CD4-positive, alpha-beta memory T cell (primary cell): ENCODE measurements around the gene CST4. TPM values are rescaled to one million over a fixed set of nuclear protein-coding genes. Genes with fewer than 3 reads are reported as not detected.
A peak's percentile ranks its signal among the peaks of the same experiment; 100 is the strongest.
"Not testable (repeated sequence)": the region's sequence is repeated elsewhere in the genome, so short reads cannot be mapped to it uniquely, and the experiment has no call there.

Experiments
- CTCF ChIA-PET: fragments of 350-600 bp; sonication (Branson Sonifier 250); formaldehyde crosslinking; loops from one replicate; lab custom pipeline; 2021; ENCODE audit warnings: inconsistent platforms; ENCODE audit not compliant: partially characterized antibody; lab: Charles Lee
- POLR2A ChIA-PET: fragments of 350-600 bp; sonication (Branson Sonifier 250); formaldehyde crosslinking; loops from one replicate; lab custom pipeline; 2021; ENCODE audit not compliant: partially characterized antibody; lab: Charles Lee
- DNase-seq, 5 donors: peaks; one replicate each; pipeline versions ENCODE4 v3.0.0 to v3.0.0-alpha.2; 2020 to 2022; ENCODE audit warnings: mixed read lengths in 1 of 5
- H3K27ac ChIP-seq: one replicate; pipeline ENCODE4 v1.7.0; 2013; ENCODE audit warnings: low read depth, low read length
- H3K27me3 ChIP-seq: 2 replicates; pipeline ENCODE4 v1.7.0; 2013; ENCODE audit warnings: mild to moderate bottlenecking, low read length, moderate library complexity; ENCODE audit not compliant: insufficient read depth
- H3K36me3 ChIP-seq: 2 replicates; pipeline ENCODE4 v1.7.0; 2013; ENCODE audit warnings: mild to moderate bottlenecking, low read length, moderate library complexity; ENCODE audit not compliant: insufficient read depth
- H3K4me1 ChIP-seq: 2 replicates; pipeline ENCODE4 v1.7.0; 2013; ENCODE audit warnings: mild to moderate bottlenecking, low read length, moderate library complexity; ENCODE audit not compliant: insufficient read depth
- H3K4me3 ChIP-seq, 2 donors: one replicate each; pipeline ENCODE4 v1.7.0; 2013; ENCODE audit warnings: low read length in 2 of 2, mild to moderate bottlenecking in 1 of 2
- H3K9me3 ChIP-seq, 2 donors: one replicate each; pipeline ENCODE4 v1.7.0; 2013; ENCODE audit warnings: low read length in 2 of 2, control low read depth in 1 of 2; ENCODE audit not compliant: control insufficient read depth in 1 of 2
- H3K27ac Mint-ChIP-seq, 7 donors: one replicate each; pipeline ENCODE4 v1.8.0; 2020 to 2021; ENCODE audit warnings: mixed read lengths in 7 of 7, mild to moderate bottlenecking in 6 of 7, inconsistent platforms in 3 of 7, moderate library complexity in 3 of 7
- H3K27me3 Mint-ChIP-seq, 2 donors: one replicate each; pipeline ENCODE4 v1.8.0; 2020 to 2021; ENCODE audit warnings: mixed read lengths in 2 of 2
- H3K36me3 Mint-ChIP-seq, 2 donors: one replicate each; pipeline ENCODE4 v1.8.0; 2020 to 2021; ENCODE audit warnings: mixed read lengths in 2 of 2, inconsistent platforms in 1 of 2, mild to moderate bottlenecking in 1 of 2
- H3K4me1 Mint-ChIP-seq, 4 donors: one replicate each; pipeline ENCODE4 v1.8.0; 2020 to 2021; ENCODE audit warnings: mixed read lengths in 4 of 4, mild to moderate bottlenecking in 1 of 4
- H3K4me3 Mint-ChIP-seq, 8 donors: one replicate each; pipeline ENCODE4 v1.8.0; 2020 to 2021; ENCODE audit warnings: mixed read lengths in 8 of 8, mild to moderate bottlenecking in 7 of 8, moderate library complexity in 6 of 8, inconsistent platforms in 3 of 8
- H3K9me3 Mint-ChIP-seq, 8 donors: one replicate each; pipeline ENCODE4 v1.8.0; 2020 to 2021; ENCODE audit warnings: mixed read lengths in 8 of 8, mild to moderate bottlenecking in 5 of 8, inconsistent platforms in 3 of 8, moderate library complexity in 1 of 8
- intact Hi-C: fragments of 100-400 bp; cut with micrococcal nuclease; formaldehyde crosslinking; loops from one replicate; pipeline ENCODE4 v1.15.1; 2023
- polyA plus RNA-seq, 2 donors: library from polyadenylated mRNA; unstranded; fragments of 300-500 nt; fragmentation: Illumina TruSeq; gene quantifications; one replicate each; pipeline ENCODE4 v1.2.3, GENCODE V29; 2021
- total RNA-seq, 2 experiments: library from RNA; stranded (reverse); gene quantifications; one replicate each; pipeline ENCODE4 v1.2.3, GENCODE V29; 2021

Gene CST4
- total and polyA plus RNA-seq, 4 experiments from 2014 or later = not detected

DNA sequence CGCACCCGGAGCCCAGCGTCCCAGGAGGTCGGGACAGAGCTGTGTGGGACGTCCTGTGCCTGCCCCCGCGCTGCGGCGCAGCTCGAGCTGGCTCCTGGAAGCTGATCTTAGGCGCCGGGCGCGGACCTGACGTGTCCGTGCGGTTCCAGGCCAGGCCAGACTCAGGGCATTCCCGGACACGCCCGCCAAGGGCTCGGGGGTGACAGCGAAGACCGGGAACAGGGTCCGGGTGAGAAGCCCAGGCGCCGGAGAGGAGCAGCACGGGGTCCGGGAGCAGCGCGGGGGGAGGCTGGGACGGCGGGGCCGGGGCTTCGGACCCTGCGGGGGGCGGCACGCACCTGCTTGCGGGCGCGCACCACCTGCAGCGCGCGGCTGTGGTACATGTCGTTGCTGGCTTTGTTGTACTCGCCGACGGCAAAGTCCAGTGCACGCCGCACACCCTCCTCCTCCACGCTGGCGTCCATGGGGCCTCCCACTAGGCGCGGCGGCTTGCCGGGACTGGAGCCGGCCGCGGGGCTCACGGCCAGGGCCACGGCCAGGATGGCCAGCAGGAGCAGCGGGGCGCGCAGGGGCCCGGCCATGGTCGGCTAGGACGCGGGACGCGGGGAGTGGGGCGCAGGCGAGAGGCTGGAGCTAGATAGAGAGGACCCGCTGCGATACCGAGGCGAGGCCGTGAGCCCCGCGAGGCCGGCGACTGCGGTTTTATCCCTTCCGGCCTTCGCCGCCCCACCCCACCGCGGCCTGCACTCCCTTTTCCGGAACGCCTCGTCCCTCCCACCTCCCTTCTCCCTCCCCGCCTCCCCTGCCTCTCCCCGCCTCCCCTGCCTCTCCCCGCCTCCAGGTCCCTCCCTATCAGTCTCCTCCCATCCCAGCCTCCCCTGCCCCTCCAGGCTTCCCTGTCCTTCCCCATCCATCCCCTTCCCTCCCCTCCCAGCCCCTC is 51.3 kb downstream of the CST4 start, which contains the start of gene CST3:
TSS of gene CST3 (minus strand) at position 674 of the 940 bp plus-strand sequence. CDS start at position 581, 93 bp downstream.
- Histone ChIP-seq H3K4me1 (no peaks in the 10 kb centered on the region), H3K4me3 (no peak within 1 kb of the TSS), H3K27me3 (no peaks in the 10 kb centered on the region), H3K27ac (no peak within 1 kb of the TSS), H3K36me3 (no peaks in the 10 kb centered on the region), H3K9me3 (no peaks in the 10 kb centered on the region)
- ChIA-PET POLR2A (no interaction called here), CTCF (no interaction called here)
- Mint-ChIP-seq H3K36me3 (no peaks in the 10 kb centered on the region), H3K9me3 (no peaks in the 10 kb centered on the region), H3K4me3 (peak within 1 kb of the TSS in 4 of 8 donors; percentile 17 to 64 (median 38)), H3K4me1 (peaks cover 2 to 9% (median 3%) of the 10 kb centered on the region in 4 donors), H3K27ac (no peak within 1 kb of the TSS), H3K27me3 (peaks cover 18 to 20% of the 10 kb centered on the region in 2 donors)
- no peak for DNase-seq
- intact Hi-C loops = no loop called here

GRCh38 chr20:23636908-23637281 is 51.9 kb downstream of the CST4 start:
- Histone ChIP-seq H3K36me3 (no peaks in the 10 kb centered on the region), H3K27me3 (no peaks in the 10 kb centered on the region), H3K4me3 (no peak overlapping the region), H3K9me3 (no peaks in the 10 kb centered on the region), H3K27ac (no peak overlapping the region), H3K4me1 (no peaks in the 10 kb centered on the region)
- Mint-ChIP-seq H3K9me3 (no peaks in the 10 kb centered on the region), H3K36me3 (no peaks in the 10 kb centered on the region), H3K4me3 (peak overlapping the region in 4 of 8 donors; percentile 1 to 64 (median 38)), H3K27me3 (peaks cover 18 to 20% of the 10 kb centered on the region in 2 donors), H3K27ac (no peak overlapping the region), H3K4me1 (peaks cover 2 to 9% (median 3%) of the 10 kb centered on the region in 4 donors)
- DNase-seq = no peak
- ChIA-PET CTCF (no interaction called here), POLR2A (no interaction called here)
- intact Hi-C loops = no loop called here

GRCh38 chr20:23636182-23636907 is 52.5 kb downstream of the CST4 start:
- Mint-ChIP-seq H3K27ac (no peak overlapping the region), H3K27me3 (peaks cover 18 to 20% of the 10 kb centered on the region in 2 donors)
- DNase-seq = no peak

DNA sequence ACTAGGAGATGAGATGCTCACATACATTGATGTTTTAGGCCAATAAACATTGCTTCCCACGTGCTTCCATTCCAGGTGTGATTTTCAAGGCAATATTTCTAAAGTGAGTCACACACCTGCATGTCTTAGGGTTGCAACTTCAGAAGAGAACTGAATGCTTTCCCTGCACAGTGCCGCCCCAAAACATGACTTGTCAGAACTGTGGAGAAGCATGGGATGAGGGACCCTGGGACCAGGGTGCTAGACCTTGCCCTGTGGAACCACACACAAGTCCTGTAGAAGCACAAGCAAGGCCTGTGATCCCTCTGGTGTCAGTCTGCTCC is 53.1 kb downstream of the CST4 start:
- POLR2A ChIA-PET, H3K9me3 Mint-ChIP-seq, H3K27ac ChIP-seq, intact Hi-C loops, CTCF ChIA-PET, H3K4me3 ChIP-seq, H3K4me1 Mint-ChIP-seq, H3K36me3 Mint-ChIP-seq, H3K27ac Mint-ChIP-seq, H3K9me3 ChIP-seq, H3K36me3 ChIP-seq, DNase-seq, H3K27me3 ChIP-seq, H3K4me3 Mint-ChIP-seq, H3K4me1 ChIP-seq: not testable (repeated sequence)
- peaks cover 18 to 20% of the 10 kb centered on the region in 2 donors for H3K27me3 Mint-ChIP-seq

More at GRCh38 chr20:23636182-23636907, 52.5 kb downstream of the CST4 start:
- peak overlapping the region in 2 of 8 donors; percentile 44 to 45 for H3K4me3 Mint-ChIP-seq
- intact Hi-C loops = no loop called here
- H3K36me3 Mint-ChIP-seq = no peaks in the 10 kb centered on the region
- H3K9me3 ChIP-seq = no peaks in the 10 kb centered on the region
- peaks cover 2 to 9% (median 3%) of the 10 kb centered on the region in 4 donors for H3K4me1 Mint-ChIP-seq
- no peaks in the 10 kb centered on the region for H3K4me1 ChIP-seq
- no peaks in the 10 kb centered on the region for H3K36me3 ChIP-seq
- H3K27ac ChIP-seq = no peak overlapping the region
- CTCF ChIA-PET = no interaction called here
- H3K4me3 ChIP-seq = no peak overlapping the region
- H3K27me3 ChIP-seq = no peaks in the 10 kb centered on the region
- POLR2A ChIA-PET = no interaction called here
- H3K9me3 Mint-ChIP-seq = no peaks in the 10 kb centered on the region

Other genes with a start within 250 kb of the CST4 start
- not detected for gene CSTL1, start 249.4 kb downstream of the CST4 start, total RNA-seq
- not detected for gene CSTL1, start 249.4 kb downstream of the CST4 start, polyA plus RNA-seq
- not detected for gene CST11, start 236.2 kb downstream of the CST4 start, total RNA-seq
- gene CST11, start 236.2 kb downstream of the CST4 start, polyA plus RNA-seq = not detected
- not detected for gene CST8, start 197.9 kb downstream of the CST4 start, total RNA-seq
- gene CST8, start 197.9 kb downstream of the CST4 start, polyA plus RNA-seq = not detected
- not detected for gene CST9L, start 120.6 kb downstream of the CST4 start, total RNA-seq
- gene CST9L, start 120.6 kb downstream of the CST4 start, polyA plus RNA-seq = not detected
- not detected for gene CST9, start 83.1 kb downstream of the CST4 start, total RNA-seq
- not detected for gene CST9, start 83.1 kb downstream of the CST4 start, polyA plus RNA-seq
- gene CST3, start 51.1 kb downstream of the CST4 start, total RNA-seq = 1 to 10 TPM; 8.1 to 8.3 TPM
- gene CST3, start 51.1 kb downstream of the CST4 start, polyA plus RNA-seq = 1 to 10 TPM in 1 of 2 donors, under 1 TPM in 1; 0.31 to 4.2 TPM
- gene CST1, start 61.9 kb upstream of the CST4 start, total RNA-seq = not detected
- not detected for gene CST1, start 61.9 kb upstream of the CST4 start, polyA plus RNA-seq
- gene CST2, start 137.7 kb upstream of the CST4 start, total RNA-seq = not detected
- gene CST2, start 137.7 kb upstream of the CST4 start, polyA plus RNA-seq = not detected
- not detected for gene CST5, start 190.7 kb upstream of the CST4 start, total RNA-seq
- gene CST5, start 190.7 kb upstream of the CST4 start, polyA plus RNA-seq = not detected